ENCODE results near the gene AHCYL1.

AHCYL1 gene

GRCh38 chr1:109984456-109985246 lies at the start of gene AHCYL1:
Gene AHCYL1, plus strand, starts transcription at chr1:109984765. Its CDS starts 288 bp downstream, at chr1:109985053.
- H3K36me3 ChIP-seq (replicated peaks), result no peaks in the 10 kb centered on the region
- in situ Hi-C loops (cut with HindIII; ENCODE audit: low pct_ligation_motif_present, low sequenced_read_pairs), result no loop called here
- peak within 1 kb of the TSS; percentile 89 for H3K4me3 ChIP-seq (ENCODE audit: low read depth, low read length)
- H3K27ac ChIP-seq, result peak within 1 kb of the TSS; percentile 99
- DNase-seq, result peak; percentile 98
- TF ChIP-seq CTCF (IDR thresholded peaks at IDR 0.05; ENCODE audit: low read depth, low read length, missing control alignments), result peak; percentile 98
- H3K27me3 ChIP-seq (replicated peaks), result no peaks in the 10 kb centered on the region

GRCh38 chr1:109935451-109935900 lies 49.1 kb upstream of the AHCYL1 start:
- Histone ChIP-seq H3K36me3 (replicated peaks) (no peaks in the 10 kb centered on the region), H3K27me3 (replicated peaks) (no peaks in the 10 kb centered on the region), H3K4me3 (ENCODE audit: low read depth, low read length) (no peak overlapping the region), H3K27ac (no peak overlapping the region)
- no peak for TF ChIP-seq CTCF (IDR thresholded peaks at IDR 0.05; ENCODE audit: low read depth, low read length, missing control alignments)
- in situ Hi-C loops (cut with HindIII; ENCODE audit: low pct_ligation_motif_present, low sequenced_read_pairs), result no loop called here
- DNase-seq, result no peak

- in situ Hi-C loops (cut with HindIII; ENCODE audit: low pct_ligation_motif_present, low sequenced_read_pairs), result no loop called here
Measured at GRCh38 chr1:109937738-109938137, 46.8 kb upstream of the AHCYL1 start.

GRCh38 chr1:109938556-109938955 lies 46.0 kb upstream of the AHCYL1 start:
- Histone ChIP-seq H3K27ac (no peak overlapping the region), H3K27me3 (replicated peaks) (no peaks in the 10 kb centered on the region), H3K36me3 (replicated peaks) (no peaks in the 10 kb centered on the region), H3K4me3 (ENCODE audit: low read depth, low read length) (no peak overlapping the region)
- TF ChIP-seq CTCF (IDR thresholded peaks at IDR 0.05; ENCODE audit: low read depth, low read length, missing control alignments), result no peak
- DNase-seq, result no peak
- in situ Hi-C loops (cut with HindIII; ENCODE audit: low pct_ligation_motif_present, low sequenced_read_pairs), result no loop called here

More at GRCh38 chr1:109937738-109938137, 46.8 kb upstream of the AHCYL1 start:
- Histone ChIP-seq H3K4me3 (ENCODE audit: low read depth, low read length) (no peak overlapping the region), H3K27me3 (replicated peaks) (no peaks in the 10 kb centered on the region), H3K36me3 (replicated peaks) (no peaks in the 10 kb centered on the region), H3K27ac (no peak overlapping the region)
- TF ChIP-seq CTCF (IDR thresholded peaks at IDR 0.05; ENCODE audit: low read depth, low read length, missing control alignments), result no peak
- no peak for DNase-seq

GRCh38 chr1:109942434-109942833 lies 42.1 kb upstream of the AHCYL1 start:
- H3K36me3 ChIP-seq (replicated peaks), result no peaks in the 10 kb centered on the region
- in situ Hi-C loops (cut with HindIII; ENCODE audit: low pct_ligation_motif_present, low sequenced_read_pairs), result no loop called here
- TF ChIP-seq CTCF (IDR thresholded peaks at IDR 0.05; ENCODE audit: low read depth, low read length, missing control alignments), result no peak
- DNase-seq, result no peak
- H3K4me3 ChIP-seq (ENCODE audit: low read depth, low read length), result no peak overlapping the region
- H3K27ac ChIP-seq, result no peak overlapping the region
- H3K27me3 ChIP-seq (replicated peaks), result no peaks in the 10 kb centered on the region

All from brain microvascular endothelial cell (primary cell).